GM21619 (cell line): ENCODE results near the gene HOXB4.

Experiments
- ATAC-seq: cut with Tn5 transposase; IDR thresholded peaks from one replicate; pipeline ENCODE4 v1.9.1; 2021; ENCODE audit not compliant: unreplicated experiment

Gene HOXB4

DNA sequence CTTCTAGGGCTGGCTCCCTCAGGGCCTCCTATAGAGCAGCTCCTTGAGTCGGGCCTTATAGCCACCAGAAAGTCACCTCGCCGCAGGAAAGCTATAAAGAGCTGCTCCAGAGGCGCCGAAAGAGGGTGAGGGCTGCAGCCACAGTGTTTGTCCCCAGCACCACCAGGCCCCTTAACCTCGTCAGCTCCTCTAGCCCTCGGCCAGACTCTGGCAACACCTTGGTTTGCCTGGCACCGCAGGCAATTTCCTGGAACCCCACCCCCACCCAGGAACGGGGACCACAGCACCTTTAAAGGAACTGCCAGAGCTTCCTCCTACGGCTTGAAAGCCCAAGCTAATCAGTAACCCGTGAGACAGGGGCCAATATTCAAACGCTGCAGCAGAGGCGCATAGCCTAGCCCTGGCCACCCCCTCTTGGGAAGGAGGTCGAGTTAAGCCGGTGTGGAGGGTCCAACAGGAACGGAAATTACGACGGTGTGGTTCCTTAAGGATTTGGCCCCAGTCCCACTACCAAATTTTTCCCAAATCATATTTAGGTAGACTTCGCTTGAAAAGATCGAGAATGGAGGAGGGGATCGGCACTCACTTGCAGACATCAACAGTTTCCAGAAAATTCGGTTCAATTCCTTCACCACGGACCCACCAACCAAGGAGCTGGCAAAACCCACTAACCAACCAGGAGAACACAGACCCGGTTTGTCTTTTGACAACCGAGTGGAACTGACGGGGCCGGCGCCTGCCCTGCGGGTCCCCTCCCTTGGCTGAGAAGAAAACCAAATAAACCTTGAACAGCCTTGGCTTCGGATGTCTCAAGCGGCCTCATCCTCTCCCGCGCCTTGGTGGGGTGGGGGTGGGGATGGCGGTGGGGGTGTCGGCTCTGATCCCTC is 23.6 kb upstream of the HOXB4 start:
- no peak for ATAC-seq

DNA sequence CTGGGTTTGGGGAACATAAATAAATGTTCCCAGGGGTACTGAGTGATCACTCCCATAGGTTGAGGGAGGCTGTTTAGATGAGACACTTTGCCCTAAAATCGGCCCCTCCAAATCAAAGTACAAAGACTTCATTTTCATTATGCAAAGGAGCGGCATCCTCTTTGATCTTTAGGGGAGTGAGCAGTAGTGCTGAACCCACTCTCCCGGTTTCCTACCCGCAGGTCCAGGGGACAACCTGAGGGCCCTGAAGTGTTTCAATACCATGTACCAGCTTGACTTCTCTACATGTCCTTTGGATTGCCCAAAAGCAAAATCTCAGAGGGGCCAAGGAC is 23.0 kb upstream of the HOXB4 start:
- no peak for ATAC-seq

GRCh38 chr17:48600244-48601098 is 22.3 kb upstream of the HOXB4 start:
- ATAC-seq = no peak

DNA sequence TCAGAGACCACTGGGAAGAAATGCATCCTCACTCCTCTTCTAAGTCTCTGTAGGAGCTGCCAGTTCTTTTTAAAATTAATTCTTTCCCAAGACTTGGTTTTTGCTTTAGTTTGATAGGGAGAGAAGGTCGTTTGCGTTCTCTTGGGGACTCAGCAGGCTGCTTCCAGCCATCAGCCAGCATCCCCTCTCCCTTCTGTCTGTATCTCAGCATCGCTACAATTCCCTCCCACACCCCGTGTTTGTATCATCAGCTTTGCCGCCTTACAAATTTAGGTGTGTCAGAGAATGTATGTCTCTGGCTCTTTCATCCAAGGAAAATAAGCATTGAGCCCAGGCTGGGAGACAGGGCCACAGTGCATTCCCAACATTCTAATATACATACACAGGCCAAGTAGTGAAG is 21.2 kb upstream of the HOXB4 start:
- no peak for ATAC-seq

DNA sequence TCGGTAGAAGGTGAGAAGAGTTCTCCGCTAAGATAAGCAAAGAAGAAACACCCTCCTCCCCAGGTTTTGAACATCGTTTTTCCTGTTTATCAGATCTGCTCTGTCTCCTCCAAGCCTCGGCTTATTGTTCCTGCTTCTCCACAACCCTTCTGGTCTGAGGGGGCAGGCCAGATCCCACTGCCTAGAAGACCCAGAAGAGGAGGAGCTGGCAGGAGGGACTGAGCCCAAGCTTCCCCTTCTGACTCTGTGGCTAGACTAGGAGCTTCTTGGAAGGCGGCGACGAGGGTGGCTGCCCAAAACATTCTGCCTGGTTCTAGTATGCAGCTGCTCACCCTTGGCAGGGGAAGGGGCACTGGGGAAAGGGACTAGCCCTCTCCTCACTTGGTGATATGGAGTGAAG is 20.6 kb upstream of the HOXB4 start:
- no peak for ATAC-seq

- ATAC-seq = no peak
These were observed 19.9 kb upstream of the HOXB4 start for GRCh38 chr17:48597778-48598631.

GRCh38 chr17:48597528-48597777 is 19.3 kb upstream of the HOXB4 start:
- no peak for ATAC-seq

DNA sequence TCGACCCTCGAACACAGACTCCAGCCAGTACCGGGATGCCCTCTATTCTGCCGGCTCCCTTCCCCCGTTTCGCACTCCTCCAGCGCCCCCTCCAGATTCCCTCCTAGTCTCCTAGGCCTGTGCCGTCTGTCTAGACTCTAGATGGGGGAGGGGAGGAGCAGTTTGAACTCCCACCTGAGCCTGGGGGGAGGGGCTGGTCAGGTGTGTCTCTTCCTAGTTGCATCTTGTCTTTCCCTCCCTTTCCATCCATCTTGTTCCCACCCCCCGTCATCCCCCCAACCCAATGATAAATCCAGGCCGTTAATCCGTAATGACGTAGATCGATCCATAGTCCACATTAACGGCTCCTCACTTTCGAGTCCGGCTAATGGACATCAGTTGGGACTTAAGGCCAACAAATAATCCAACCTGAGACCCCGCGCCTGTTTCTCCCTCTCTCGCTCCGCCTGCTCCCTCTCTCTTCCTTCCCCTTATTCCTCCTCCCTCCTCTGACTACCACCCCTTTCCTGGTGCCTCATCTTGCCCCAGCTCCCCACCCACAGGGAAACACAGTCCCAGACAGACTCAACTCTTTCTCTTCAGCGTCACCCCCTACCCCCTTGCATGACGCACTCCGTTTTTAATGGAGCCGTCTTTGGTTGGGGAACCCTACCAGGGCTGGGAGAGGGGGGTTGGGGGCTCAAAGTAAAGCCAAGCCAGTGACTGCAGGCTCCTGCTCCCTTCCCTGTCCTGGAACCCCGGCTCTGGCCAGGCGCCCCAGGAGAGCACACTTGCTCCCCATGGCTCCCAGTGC is 18.8 kb upstream of the HOXB4 start:
- no peak for ATAC-seq

GRCh38 chr17:48596000-48596734 is 18.0 kb upstream of the HOXB4 start:
- ATAC-seq = no peak

GRCh38 chr17:48595278-48595999 is 17.3 kb upstream of the HOXB4 start:
- no peak for ATAC-seq

DNA sequence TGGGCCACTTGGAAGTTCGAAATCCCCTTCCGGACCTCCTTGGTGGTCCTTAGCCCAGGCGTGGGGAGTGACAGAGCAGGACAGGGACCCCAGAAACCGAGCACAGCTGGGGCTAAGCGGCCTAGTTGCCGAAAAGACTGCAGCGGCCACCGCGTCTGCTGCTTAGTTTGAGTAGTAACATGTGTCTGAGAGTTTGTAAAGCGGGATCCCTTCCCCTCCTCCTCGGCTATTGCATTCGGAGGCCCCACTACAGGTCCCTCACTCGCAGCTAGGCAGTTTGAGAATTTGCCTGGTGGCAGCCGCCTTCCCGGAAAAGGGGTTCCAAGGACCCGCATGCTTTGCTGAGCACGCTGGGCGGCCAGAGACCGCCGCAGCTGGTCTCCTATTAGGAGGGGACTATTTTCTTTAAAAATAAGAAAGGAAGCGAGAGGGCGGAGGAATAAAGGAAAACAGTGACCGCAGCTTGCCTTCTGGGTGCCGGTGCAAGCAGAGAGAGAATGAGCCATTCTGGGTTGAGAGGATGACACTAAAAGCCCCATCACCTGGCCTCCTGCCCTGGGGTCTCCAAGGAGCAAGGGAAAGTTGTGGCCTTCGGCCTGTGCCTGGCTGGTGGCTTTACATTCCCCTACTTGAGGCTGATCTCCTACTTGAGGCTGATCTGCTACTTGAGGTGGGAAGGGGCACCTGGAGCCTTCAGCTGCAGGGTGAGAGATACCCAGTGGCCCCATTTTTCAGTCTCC is 16.6 kb upstream of the HOXB4 start:
- no peak for ATAC-seq

DNA sequence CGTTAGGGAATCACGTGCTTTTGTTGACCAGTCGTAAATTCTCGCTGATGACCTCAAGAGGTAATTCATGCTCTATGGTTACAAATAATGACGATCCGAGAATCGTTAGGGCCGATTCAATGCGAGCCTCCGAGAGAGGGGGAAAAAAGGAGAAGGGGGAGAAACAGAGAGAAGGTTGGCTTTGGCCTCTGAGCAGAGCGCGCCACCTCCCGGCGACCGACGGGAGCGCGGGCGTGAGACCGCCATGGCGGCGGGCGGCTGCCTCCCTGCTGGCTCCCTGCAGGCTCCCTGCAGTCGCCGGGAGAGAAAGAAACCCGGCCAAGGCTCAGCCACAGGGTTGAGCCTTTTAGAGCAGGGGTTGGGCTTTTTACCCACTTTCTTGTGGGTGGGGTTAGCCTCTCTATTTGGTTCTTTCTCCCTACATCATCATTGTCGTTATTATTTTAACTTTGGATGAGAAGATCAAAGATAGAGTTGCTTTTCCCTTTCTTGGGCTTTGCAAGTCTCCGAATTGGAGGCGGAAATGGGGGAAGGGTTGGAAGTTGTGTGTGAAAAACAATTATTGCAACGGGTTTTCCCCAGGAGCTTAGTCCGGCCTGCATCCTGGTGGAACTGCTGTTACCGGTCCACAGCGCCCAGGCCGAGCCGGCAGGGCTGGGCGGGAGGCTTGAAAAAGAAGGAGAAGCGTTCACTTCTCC is 15.8 kb upstream of the HOXB4 start:
- ATAC-seq = no peak

- ATAC-seq = no peak
These were observed 15.1 kb upstream of the HOXB4 start, which contains the start of gene HOXB5 for GRCh38 chr17:48593126-48593829. Gene HOXB5 (minus strand): TSS chr17:48593779. CDS start chr17:48593682, 97 bp downstream.

GRCh38 chr17:48592577-48592976 is 14.4 kb upstream of the HOXB4 start:
- no peak for ATAC-seq

GRCh38 chr17:48592057-48592514 is 13.9 kb upstream of the HOXB4 start:
- ATAC-seq = no peak

GRCh38 chr17:48591255-48592056 is 13.3 kb upstream of the HOXB4 start:
- no peak for ATAC-seq
